H1 (cell line): ENCODE results near the gene OOSP3.

Source experiments
- GTF2F1 ChIP-seq: IDR thresholded peaks from 2 replicates; pipeline ENCODE4 v1.6.1; 2012; ENCODE audit warnings: low read depth, low read length, improper control_type of control experiment, borderline replicate concordance
- JUND ChIP-seq: IDR thresholded peaks from 2 replicates; pipeline ENCODE4 v1.6.1; 2011; ENCODE audit warnings: mild to moderate bottlenecking, improper control_type of control experiment, low read length

GRCh38 chr11:59938718-59939117 lies 60.1 kb downstream of the OOSP3 start:
- no peak for TF ChIP-seq GTF2F1
- TF ChIP-seq JUND = no peak
